22Rv1 (cell line): ENCODE data around the gene UXS1.

Source experiments
- H3K27ac ChIP-seq: fragments of 450-650 bp; 2 replicates; pipeline ENCODE4 v1.5.1; 2017
- CTCF ChIP-seq: fragments of 450-650 bp; IDR thresholded peaks from 2 replicates; pipeline ENCODE4 v1.5.1; 2017; ENCODE audit warnings: mild to moderate bottlenecking
- ZFX ChIP-seq: fragments of 450-650 bp; IDR thresholded peaks from 2 replicates; pipeline ENCODE4 v1.6.1; 2017; ENCODE audit warnings: antibody characterized with exemption, borderline replicate concordance

UXS1 gene

GRCh38 chr2:106147159-106147558, 46.9 kb downstream of the UXS1 start:
- TF ChIP-seq ZFX, result no peak
- no peak for TF ChIP-seq CTCF
- no peak overlapping the region for H3K27ac ChIP-seq

GRCh38 chr2:106144621-106145331, 49.3 kb downstream of the UXS1 start:
- TF ChIP-seq ZFX (no peak), CTCF (no peak)
- no peak overlapping the region for H3K27ac ChIP-seq

- TF ChIP-seq ZFX (no peak), CTCF (no peak)
- H3K27ac ChIP-seq, result no peak overlapping the region
Observed at GRCh38 chr2:106143495-106144215, 50.4 kb downstream of the UXS1 start.

- TF ChIP-seq ZFX (no peak), CTCF (no peak)
- no peak overlapping the region for H3K27ac ChIP-seq
Observed at GRCh38 chr2:106142683-106143082, 51.4 kb downstream of the UXS1 start.

GRCh38 chr2:106140913-106141312, 53.2 kb downstream of the UXS1 start:
- no peak overlapping the region for H3K27ac ChIP-seq
- TF ChIP-seq CTCF (no peak), ZFX (no peak)

- H3K27ac ChIP-seq, result no peak overlapping the region
- no peak for TF ChIP-seq ZFX
Observed at GRCh38 chr2:106140113-106140512, 54.0 kb downstream of the UXS1 start.

- TF ChIP-seq CTCF (no peak), ZFX (no peak)
- H3K27ac ChIP-seq, result no peak overlapping the region
Observed at GRCh38 chr2:106139238-106139935, 54.7 kb downstream of the UXS1 start.
